Measurements from ENCODE around the gene DYNLT2.

DYNLT2 gene

GRCh38 chr6:169788809-169789145, 37.4 kb upstream of the DYNLT2 start:
- TF ChIP-seq CTCF (IDR thresholded peaks at IDR 0.05; ENCODE audit: insufficient read depth, low read depth, low read length, missing control alignments): no peak
- DNase-seq (ENCODE audit: low read depth): no peak
- H3K4me3 ChIP-seq (ENCODE audit: low read depth, low read length): no peak overlapping the region

GRCh38 chr6:169787797-169788196, 36.4 kb upstream of the DYNLT2 start:
- TF ChIP-seq CTCF (IDR thresholded peaks at IDR 0.05; ENCODE audit: insufficient read depth, low read depth, low read length, missing control alignments): no peak
- no peak for DNase-seq (ENCODE audit: low read depth)
- no peak overlapping the region for H3K4me3 ChIP-seq (ENCODE audit: low read depth, low read length)

- TF ChIP-seq CTCF (IDR thresholded peaks at IDR 0.05; ENCODE audit: insufficient read depth, low read depth, low read length, missing control alignments): no peak
- DNase-seq (ENCODE audit: low read depth): no peak
- H3K4me3 ChIP-seq (ENCODE audit: low read depth, low read length): no peak overlapping the region
Observed at GRCh38 chr6:169786349-169786748, 35.0 kb upstream of the DYNLT2 start.

GRCh38 chr6:169785566-169785965, 34.2 kb upstream of the DYNLT2 start:
- TF ChIP-seq CTCF (IDR thresholded peaks at IDR 0.05; ENCODE audit: insufficient read depth, low read depth, low read length, missing control alignments): no peak
- no peak for DNase-seq (ENCODE audit: low read depth)
- H3K4me3 ChIP-seq (ENCODE audit: low read depth, low read length): no peak overlapping the region

GRCh38 chr6:169784821-169785340, 33.5 kb upstream of the DYNLT2 start:
- no peak for TF ChIP-seq CTCF (IDR thresholded peaks at IDR 0.05; ENCODE audit: insufficient read depth, low read depth, low read length, missing control alignments)
- no peak overlapping the region for H3K4me3 ChIP-seq (ENCODE audit: low read depth, low read length)
- no peak for DNase-seq (ENCODE audit: low read depth)

- TF ChIP-seq CTCF (IDR thresholded peaks at IDR 0.05; ENCODE audit: insufficient read depth, low read depth, low read length, missing control alignments): no peak
- no peak overlapping the region for H3K4me3 ChIP-seq (ENCODE audit: low read depth, low read length)
- DNase-seq (ENCODE audit: low read depth): no peak
Observed at GRCh38 chr6:169783971-169784820, 32.8 kb upstream of the DYNLT2 start.

GRCh38 chr6:169783401-169783800, 32.0 kb upstream of the DYNLT2 start:
- DNase-seq (ENCODE audit: low read depth): no peak
- no peak for TF ChIP-seq CTCF (IDR thresholded peaks at IDR 0.05; ENCODE audit: insufficient read depth, low read depth, low read length, missing control alignments)

More at GRCh38 chr6:169783401-169783800, 32.0 kb upstream of the DYNLT2 start:
- no peak overlapping the region for H3K4me3 ChIP-seq (ENCODE audit: low read depth, low read length)
